ENCODE results near the gene OR6C3.
"Not testable (repeated sequence)": the region's sequence is repeated elsewhere in the genome, so short reads cannot be mapped to it uniquely, and the experiment has no call there.

The OR6C3 gene

DNA sequence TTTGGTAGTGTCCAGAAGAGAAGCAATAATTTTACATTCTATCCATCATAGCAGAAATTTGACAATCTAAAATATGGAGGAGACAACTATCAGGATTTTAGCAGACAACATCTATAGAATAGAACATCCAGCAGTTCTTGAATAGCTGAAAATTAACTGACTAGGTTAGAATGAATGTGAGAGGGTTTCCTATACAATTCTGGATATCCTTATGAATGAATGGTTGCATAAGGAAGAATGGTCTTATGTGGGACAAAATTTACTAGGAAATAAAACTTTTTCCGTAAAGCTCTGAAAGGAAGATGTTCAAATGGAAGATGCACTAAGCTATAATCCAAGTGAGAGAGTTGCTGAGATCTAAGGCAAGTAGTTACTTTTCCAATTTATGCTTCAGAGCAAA, at the start of gene OR6C3:
TSS of gene OR6C3 (plus strand) at position 301 of the 400 bp plus-strand sequence. CDS start 955 bp downstream, outside the sequence.
- no peak for FAIRE-seq
- DNase-seq (ENCODE audit: low spot score): no peak

DNA sequence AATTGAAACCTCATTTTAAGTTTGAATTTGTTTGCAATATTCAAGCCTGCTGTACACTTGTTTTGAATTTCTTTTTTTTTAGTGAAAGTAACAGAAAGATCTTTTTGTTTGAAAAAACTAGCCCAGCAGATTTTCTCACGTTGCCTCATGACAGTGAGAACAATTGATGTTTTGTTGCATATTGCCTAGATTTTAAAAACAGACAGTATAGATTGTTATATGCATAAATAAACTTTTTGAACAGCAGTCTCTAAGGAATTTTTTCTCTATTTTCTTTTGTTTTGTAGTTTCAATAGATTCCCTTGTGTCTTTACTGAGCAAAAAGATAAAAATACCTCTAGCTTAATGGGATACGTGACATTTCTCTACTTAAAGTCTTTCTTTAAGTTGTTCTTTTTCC, 49.6 kb upstream of the OR6C3 start:
- no peak for FAIRE-seq
- no peak for DNase-seq (ENCODE audit: low spot score)

DNA sequence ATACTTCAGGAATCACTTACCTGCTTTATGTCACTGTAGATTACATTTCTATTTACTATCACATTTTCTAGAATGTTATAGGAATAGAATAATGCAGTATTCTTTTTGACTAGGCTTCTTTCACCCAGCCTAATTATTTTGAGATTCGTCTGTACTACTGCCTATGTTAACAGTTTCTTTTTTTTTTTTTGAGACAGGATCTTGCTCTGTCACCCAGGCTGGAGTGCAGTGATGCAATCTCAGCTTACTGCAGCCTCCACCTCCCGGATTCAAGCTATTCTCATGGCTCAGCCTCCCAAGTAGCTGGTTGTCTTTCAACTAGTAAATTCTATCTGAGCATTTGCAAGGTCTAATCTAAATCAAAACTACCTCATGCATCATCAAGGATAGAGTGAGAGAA, 40.5 kb upstream of the OR6C3 start:
- DNase-seq (ENCODE audit: low spot score) (no peak), FAIRE-seq (no peak)

DNA sequence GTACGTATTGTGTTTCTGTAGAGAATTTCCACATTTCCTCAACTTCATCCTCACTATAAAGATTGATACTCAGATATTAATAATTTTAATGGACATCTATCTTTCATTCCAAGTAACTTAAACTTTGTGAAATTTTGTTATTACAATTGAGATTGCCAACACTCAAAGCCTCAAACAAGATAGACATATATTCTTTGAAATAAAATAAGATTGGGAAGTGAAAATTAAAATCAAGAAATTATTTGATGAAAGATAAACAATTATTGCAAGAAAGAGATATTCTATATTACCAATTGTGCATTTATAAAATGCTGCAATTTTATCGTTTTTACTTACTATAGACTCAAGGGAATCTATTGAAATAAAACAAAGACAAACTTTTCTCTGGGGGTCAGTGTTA, 34.1 kb upstream of the OR6C3 start, which contains the start of gene OR6C6:
TSS of gene OR6C6 (minus strand) at position 101 of the 400 bp plus-strand sequence. CDS start 1,337 bp downstream, outside the sequence.
- DNase-seq (ENCODE audit: low spot score): no peak
- FAIRE-seq: no peak

DNA sequence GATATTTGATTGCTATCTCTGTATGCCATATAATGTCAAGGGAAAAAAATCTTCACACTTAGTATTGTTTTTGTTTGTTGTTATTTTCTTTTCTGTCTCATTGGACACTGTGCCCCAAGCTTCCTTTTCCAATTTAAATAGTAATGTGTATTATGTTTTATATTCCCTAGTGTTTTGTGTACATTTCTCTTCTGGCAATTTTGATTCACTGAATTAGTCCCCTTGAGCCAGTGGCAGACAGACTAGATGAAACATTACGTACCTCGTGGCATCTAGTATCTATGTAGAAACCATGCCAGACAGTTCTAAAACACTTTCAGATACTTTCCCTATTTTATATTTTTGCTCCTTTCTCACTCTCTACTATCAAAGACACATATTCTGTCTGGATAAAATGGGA, 16.5 kb upstream of the OR6C3 start, which contains the start of gene OR6C1:
TSS of gene OR6C1 (plus strand) at position 301 of the 400 bp plus-strand sequence. CDS start 6,257 bp downstream, outside the sequence.
- FAIRE-seq (no peak), DNase-seq (ENCODE audit: low spot score) (no peak)

DNA sequence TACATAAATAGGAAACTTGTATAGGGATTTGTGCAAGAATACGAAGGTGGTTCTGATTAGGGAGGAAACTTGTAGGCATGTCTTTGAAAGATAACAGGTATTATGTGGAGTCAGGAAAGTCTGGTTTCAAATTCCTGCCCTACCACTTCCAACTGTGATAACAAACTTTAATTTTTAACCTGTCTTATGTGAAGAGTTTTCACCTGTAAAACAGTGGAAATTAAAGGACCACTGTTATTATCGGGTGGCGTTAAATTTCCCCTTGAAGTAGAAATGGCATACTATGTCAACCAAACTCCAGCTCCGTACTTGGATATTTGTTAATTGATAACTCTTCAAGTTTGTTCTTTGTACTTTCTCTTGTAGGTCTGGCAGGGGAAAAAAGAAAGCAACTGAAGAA, 10.3 kb upstream of the OR6C3 start:
- no peak for DNase-seq (ENCODE audit: low spot score)
- FAIRE-seq: no peak

DNA sequence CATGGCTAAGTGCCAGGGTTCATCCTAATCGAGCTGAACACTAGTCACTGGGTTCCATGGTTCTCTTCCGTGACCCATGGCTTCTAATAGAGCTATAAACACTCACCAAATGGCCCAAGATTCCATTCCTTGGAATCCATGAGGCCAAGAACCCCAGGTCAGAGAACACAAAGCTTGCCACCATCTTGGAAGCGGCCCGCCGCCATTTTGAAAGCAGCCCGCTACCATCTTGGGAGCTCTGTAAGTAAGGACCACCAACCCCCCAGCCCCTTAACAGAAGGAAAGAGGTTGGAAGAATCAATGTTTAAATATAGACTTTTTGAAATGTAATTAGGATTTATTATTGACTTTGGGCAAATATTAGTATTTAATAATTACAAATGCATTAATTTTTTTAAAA, 4.7 kb upstream of the OR6C3 start:
- not testable (repeated sequence) for FAIRE-seq; DNase-seq (ENCODE audit: low spot score)

DNA sequence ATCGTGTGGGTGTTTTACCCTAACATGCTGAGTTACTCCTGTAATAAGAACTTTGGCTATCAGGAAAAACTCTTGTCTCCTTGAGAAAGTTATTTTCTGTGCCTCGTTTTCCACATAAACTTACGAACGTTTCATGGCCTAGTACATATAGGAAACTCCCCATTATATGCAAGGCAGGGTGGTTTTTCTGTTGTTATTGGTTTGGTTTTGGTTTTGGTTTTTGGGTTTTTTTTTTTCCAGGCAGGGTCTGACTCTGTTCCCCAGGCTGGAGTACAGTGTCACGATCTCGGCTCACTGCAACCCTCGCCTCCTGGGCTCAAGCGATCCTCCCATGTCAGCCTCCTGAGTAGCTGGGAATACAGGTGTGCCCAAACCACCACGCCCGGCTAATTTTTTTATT, 5.5 kb downstream of the OR6C3 start:
- no peak for FAIRE-seq
- no peak for DNase-seq (ENCODE audit: low spot score)

DNA sequence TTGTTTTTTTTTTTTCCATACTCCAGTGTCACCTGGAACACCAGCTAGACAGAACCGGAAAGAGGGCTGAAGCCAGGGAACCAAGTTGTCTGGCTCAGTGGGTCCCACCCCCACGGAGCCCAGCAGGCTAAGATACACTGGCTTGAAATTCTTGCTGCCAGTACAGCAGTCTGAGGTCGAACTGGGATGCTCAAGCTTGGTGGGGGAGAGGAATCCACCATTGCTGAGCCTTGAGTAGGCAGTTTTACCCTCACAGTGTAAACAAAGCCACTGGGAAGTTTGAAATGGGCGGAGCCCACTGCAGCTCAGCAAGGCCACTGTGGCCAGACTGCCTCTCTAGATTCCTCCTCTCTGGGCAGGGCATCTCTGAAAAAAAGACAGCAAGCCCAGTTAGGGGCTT, 24.8 kb downstream of the OR6C3 start:
- not testable (repeated sequence) for FAIRE-seq

DNA sequence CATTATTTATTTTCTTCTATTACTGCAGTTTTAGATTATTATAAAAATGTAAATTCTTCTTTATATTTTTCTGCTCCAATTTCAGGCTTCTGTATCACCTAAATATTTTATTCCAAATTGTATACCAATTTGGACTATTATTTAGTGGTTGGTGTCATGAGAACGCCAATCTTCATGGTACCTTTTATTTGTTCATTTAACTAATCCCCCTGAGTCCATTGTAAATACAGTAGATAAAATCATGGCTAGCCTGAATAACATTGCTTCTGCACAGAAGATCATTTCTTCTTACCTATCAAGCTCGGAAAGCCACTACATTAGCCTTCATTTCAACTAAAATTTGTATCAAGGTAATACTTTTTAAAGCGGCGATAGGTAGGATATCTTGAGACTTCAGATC, 32.1 kb downstream of the OR6C3 start, which contains the start of gene OR6C75:
TSS of gene OR6C75 (plus strand) at position 301 of the 400 bp plus-strand sequence. CDS start 2,136 bp downstream, outside the sequence.
- FAIRE-seq (no peak), DNase-seq (ENCODE audit: low spot score) (no peak)

More for the DNA sequence above, 24.8 kb downstream of the OR6C3 start:
- DNase-seq (ENCODE audit: low spot score): not testable (repeated sequence)

DNA sequence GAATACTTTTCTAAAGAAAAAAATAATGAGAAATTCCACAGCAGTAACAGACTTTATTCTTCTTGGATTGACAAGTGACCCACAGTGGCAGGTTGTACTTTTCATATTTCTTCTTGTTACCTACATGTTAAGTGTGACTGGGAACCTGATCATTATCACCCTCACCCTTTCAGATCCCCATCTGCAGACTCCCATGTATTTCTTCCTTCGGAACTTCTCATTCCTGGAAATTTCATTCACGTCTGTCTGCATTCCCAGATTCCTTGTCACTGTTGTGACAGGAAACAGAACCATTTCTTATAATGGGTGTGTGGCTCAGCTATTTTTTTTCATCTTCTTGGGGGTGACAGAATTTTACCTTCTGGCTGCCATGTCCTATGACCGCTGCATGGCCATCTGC, 34.5 kb downstream of the OR6C3 start:
- DNase-seq (ENCODE audit: low spot score) (no peak), FAIRE-seq (no peak)

DNA sequence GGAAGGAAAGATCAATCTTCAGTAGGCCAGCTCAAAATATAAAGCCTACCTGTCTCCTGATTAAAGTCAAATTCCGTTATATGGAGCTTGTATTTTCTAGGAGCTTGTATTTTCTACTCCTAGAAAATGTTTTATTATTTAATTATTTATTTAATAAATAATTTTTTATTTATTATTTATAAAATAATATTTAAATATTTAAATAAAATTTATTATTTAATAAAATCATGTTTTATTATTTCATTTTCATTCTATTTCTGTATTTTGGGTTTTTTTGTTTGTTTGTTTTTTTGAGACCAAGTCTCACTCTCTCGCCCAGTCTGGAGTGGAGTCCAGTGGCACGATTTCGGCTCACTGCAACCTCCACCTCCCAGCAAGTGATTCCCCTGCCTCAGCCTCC, 42.0 kb downstream of the OR6C3 start:
- DNase-seq (ENCODE audit: low spot score): no peak
- FAIRE-seq: no peak

All from RCC 7860 (cell line).